COLO668 (cell line): Measurements from ENCODE around the gene REXO1.

Experiments used
- DNase-seq: peaks from one replicate; lab custom pipeline; 2025; ENCODE audit not compliant: unreplicated experiment; lab: John Stamatoyannopoulos, UW

Gene REXO1

GRCh38 chr19:1774989-1775772 is 73.1 kb downstream of the REXO1 start:
- DNase-seq: no peak

DNA sequence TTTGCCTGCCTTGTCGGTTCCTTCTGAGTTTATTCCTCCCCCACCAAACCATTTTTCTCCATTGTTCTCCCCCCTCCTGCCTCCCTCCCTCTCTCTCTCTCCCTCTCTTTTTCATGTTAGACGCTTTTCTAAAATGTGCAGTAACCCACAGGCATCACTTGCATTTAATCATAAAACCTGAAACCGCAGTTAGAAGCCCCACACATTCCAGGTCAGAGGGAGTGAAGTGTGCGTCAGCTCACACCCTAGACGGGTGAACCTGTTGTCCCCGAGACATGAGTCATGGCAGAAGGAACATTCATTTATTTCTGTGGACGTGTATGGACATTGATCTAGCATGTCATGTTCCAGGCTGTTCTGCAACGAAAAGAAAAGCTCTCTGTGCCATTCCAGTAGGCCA is 75.1 kb downstream of the REXO1 start:
- no peak for DNase-seq

- no peak for DNase-seq
Observed at GRCh38 chr19:1770866-1771576, 77.3 kb downstream of the REXO1 start.

GRCh38 chr19:1769645-1769985 is 78.7 kb downstream of the REXO1 start:
- no peak for DNase-seq

DNA sequence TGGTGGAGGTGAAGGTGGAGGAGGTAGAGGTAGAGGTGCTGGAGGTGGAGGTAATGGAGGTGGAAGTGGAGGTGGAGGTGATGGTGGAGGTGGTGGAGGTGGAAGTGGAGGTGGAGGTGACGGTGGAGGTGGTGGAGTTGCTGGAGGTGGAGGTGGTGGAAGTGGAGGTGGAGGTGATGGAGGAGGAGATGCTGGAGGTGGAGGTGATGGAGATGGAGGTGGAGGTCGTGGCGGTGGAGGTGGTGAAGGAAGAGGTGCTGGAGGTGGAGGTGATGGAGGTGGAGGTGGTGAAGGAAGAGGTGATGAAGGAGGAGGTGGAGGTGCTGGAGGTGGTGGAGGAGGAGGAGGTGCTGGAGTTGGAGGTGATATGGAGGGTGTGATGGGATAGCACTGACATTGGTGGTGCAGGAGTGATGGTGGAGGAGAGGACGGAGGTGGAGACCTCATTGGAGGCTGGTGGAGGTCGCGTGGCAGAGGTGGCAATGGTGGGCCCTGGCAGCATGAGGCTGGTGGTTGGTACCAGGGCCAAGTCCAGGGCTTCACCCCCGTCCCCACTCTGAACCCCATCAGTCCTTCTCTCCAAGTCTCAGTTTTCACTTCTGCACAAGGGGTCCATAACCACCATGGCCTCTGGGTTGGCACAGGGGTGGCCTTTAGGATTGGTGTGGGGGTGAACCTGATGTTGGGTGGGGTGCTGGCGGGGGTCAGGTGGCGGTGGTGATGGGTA is 79.2 kb downstream of the REXO1 start:
- DNase-seq: no peak

GRCh38 chr19:1768248-1768647 is 80.0 kb downstream of the REXO1 start:
- peak; percentile 12 for DNase-seq

GRCh38 chr19:1767464-1767933 is 80.8 kb downstream of the REXO1 start:
- peak; percentile 18 for DNase-seq

DNA sequence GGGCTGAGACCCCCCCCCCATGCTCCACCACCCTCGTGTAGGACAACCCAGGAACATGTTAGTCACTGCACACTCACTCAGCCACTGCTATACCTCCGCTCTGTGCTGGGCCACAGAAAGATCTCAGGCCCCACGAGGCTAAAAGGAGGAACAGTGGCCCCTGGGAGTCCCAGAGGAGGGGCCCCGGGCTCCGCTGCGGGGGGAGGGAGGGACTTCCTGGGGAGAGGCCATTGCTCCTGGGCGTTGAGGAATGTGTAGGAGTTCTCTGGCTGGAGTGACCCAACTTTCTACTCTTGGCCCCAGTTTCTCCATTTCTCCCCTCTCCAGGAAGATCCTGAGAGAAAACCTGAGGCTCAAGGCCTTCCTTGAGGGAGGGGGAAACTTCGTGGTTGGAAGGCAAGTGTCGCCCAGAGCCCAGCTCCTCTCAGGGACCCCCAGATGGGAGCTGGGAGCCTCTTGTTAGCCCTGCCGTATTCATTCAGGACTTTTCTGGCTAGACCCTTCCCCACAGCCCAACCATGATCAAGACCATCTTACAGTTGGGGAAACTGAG is 81.4 kb downstream of the REXO1 start:
- no peak for DNase-seq

DNA sequence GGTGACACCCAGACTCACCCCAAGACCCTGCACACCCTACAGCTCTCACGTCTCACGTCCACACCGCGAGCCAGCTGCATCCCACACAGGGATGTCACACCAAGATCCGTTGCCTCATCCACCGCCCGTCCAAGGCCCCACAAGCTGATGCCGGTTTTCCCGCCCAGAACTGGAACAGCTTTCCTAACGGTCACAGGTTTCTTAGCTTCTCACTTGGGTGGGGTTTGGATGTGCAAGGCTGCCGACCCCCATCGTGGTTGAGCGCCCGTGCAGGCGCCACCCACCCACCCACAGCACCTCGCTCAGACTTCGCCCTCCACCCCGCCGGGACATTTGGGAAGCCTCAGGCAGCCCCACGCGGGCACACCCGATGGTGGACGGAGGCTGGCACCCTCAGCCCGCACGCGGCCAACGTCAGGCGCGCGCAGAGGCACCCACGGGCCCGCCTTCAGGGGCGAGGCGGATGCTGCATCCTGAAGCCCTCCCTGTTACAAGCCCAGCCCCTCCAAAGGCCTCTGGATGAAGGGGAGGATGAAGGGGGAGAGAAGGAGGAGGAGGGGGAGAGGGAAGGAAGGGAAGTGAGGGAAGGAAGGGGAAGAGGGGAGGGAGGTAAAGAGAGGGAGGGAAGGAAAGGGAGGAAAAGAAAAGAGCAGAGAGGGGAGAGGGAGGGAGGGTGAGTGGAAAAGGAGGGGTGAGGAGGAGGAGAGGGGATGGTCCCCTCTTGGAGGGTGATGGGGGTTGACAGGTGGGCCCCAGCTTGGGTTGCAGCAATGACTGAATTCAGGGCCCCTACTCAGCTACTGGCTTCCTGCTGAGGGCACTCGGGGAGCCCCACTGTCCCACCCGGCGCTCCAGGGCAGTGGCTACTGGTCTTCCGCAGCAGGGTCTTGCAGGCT is 82.1 kb downstream of the REXO1 start:
- no peak for DNase-seq
